ENCODE data around the gene RANBP10.

- no peak for TF ChIP-seq CTCF (IDR thresholded peaks at IDR 0.05; ENCODE audit: insufficient read depth, low read length, poor library complexity, severe bottlenecking)
- TF ChIP-seq EZH2phosphoT487 (conservative IDR thresholded peaks at IDR 0.05; ENCODE audit: low read length) = no peak
Measured at GRCh38 chr16:67801883-67802282, 4.5 kb downstream of the RANBP10 start.
